ENCODE data around the gene ZNF236. TPM values are rescaled to one million over a fixed set of nuclear protein-coding genes. Genes with fewer than 3 reads are reported as not detected.

ZNF236 gene
- total and polyA plus RNA-seq, 2 of the 13 experiments (the other 11 are each of a cell fraction or from before 2014, with no cell fraction given), result 3.0 to 7.2 TPM

DNA sequence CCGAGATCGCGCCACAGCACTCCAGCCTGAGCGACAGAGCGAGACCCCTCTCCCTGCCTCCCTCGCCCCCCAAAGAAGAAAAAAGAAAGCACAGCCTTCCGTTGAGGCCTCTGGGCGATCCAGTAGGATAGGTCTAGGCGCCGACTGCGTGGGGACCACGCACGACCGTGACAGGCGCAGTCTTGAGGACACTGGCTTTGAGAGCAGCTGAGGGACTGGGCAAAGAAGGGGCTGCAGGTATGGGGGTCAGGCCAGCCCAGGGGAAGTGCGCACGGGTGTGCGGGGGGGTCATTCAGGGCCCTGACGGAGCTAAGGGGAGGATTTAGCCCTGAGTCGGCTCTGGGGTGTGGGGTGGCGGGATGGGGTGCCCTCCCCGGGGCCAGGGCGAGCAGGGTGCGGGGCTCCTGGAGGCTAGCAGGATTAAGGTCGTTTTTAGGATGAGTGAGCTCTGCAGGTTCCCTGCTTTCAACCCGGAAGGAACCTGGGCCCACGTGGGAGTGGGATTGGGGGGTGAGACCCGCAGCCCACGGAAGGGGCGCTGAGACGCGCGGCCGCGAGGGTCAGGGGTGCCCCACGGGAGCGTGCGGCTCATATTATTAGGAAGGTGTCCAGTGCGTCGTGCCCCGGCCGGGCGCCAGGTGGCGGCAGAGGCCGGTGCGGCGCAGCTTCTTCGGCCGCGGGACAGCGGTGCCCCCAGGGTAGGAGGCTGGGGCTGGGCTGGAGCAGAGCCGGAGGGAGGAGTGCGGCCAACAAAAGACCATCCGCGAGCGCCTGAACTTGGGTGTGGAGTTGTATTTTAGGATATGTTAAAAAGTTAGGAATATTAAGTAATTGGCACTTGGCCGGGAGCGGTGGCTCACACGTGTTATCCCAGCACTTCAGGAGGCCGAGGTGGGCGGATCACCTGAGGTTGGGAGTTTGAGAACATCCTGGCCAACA, 20.5 kb upstream of the ZNF236 start (continued):
- no peak for TF ChIP-seq ZNF30 (CRISPR knock-in tag; IDR thresholded peaks at IDR 0.05)
- TF ChIP-seq XRCC5 (optimal IDR thresholded peaks at IDR 0.05; ENCODE audit: low read length), result peak; percentile 73
- no peak for TF ChIP-seq ATRX (CRISPR knock-in tag; IDR thresholded peaks at IDR 0.05; ENCODE audit: borderline replicate concordance)
- TF ChIP-seq, protein P1, sequence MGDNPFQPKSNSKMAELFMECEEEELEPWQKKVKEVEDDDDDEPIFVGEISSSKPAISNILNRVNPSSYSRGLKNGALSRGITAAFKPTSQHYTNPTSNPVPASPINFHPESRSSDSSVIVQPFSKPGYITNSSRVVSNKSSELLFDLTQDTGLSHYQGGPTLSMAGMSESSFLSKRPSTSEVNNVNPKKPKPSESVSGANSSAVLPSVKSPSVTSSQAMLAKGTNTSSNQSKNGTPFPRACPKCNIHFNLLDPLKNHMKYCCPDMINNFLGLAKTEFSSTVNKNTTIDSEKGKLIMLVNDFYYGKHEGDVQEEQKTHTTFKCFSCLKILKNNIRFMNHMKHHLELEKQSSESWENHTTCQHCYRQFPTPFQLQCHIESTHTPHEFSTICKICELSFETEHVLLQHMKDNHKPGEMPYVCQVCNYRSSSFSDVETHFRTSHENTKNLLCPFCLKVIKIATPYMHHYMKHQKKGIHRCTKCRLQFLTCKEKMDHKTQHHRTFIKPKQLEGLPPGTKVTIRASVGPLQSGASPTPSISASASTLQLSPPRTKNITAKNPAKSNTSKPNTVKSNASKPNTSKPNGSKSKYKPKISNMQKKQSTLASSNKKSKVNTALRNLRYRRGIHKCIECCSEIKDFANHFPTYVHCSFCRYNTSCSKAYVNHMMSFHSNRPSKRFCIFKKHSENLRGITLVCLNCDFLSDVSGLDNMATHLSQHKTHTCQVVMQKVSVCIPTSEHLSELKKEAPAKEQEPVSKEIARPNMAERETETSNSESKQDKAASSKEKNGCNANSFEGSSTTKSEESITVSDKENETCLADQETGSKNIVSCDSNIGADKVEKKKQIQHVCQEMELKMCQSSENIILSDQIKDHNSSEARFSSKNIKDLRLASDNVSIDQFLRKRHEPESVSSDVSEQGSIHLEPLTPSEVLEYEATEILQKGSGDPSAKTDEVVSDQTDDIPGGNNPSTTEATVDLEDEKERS (CRISPR knock-in tag; IDR thresholded peaks at IDR 0.05), result no peak
- 0 out of 4 replicates have a peak, but pooled peaks of 1 of the 2 experiments have one; percentile 49 for TF ChIP-seq KLF16 (CRISPR knock-in tag; IDR thresholded peaks at IDR 0.05)
- peak; percentile 86 for TF ChIP-seq STAG1 (CRISPR knock-in tag; IDR thresholded peaks at IDR 0.05)
- TF ChIP-seq, protein P2, sequence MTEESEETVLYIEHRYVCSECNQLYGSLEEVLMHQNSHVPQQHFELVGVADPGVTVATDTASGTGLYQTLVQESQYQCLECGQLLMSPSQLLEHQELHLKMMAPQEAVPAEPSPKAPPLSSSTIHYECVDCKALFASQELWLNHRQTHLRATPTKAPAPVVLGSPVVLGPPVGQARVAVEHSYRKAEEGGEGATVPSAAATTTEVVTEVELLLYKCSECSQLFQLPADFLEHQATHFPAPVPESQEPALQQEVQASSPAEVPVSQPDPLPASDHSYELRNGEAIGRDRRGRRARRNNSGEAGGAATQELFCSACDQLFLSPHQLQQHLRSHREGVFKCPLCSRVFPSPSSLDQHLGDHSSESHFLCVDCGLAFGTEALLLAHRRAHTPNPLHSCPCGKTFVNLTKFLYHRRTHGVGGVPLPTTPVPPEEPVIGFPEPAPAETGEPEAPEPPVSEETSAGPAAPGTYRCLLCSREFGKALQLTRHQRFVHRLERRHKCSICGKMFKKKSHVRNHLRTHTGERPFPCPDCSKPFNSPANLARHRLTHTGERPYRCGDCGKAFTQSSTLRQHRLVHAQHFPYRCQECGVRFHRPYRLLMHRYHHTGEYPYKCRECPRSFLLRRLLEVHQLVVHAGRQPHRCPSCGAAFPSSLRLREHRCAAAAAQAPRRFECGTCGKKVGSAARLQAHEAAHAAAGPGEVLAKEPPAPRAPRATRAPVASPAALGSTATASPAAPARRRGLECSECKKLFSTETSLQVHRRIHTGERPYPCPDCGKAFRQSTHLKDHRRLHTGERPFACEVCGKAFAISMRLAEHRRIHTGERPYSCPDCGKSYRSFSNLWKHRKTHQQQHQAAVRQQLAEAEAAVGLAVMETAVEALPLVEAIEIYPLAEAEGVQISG (CRISPR knock-in tag; IDR thresholded peaks at IDR 0.05), result 0 out of 2 replicates have a peak, but pooled peaks have one; percentile 31
- no peak for TF ChIP-seq FOXK1 (CRISPR knock-in tag; IDR thresholded peaks at IDR 0.05; ENCODE audit: borderline replicate concordance, low read depth)
- no peak for TF ChIP-seq MBD4 (IDR thresholded peaks at IDR 0.05; ENCODE audit: borderline replicate concordance, low read length)
- TF ChIP-seq, protein P3, sequence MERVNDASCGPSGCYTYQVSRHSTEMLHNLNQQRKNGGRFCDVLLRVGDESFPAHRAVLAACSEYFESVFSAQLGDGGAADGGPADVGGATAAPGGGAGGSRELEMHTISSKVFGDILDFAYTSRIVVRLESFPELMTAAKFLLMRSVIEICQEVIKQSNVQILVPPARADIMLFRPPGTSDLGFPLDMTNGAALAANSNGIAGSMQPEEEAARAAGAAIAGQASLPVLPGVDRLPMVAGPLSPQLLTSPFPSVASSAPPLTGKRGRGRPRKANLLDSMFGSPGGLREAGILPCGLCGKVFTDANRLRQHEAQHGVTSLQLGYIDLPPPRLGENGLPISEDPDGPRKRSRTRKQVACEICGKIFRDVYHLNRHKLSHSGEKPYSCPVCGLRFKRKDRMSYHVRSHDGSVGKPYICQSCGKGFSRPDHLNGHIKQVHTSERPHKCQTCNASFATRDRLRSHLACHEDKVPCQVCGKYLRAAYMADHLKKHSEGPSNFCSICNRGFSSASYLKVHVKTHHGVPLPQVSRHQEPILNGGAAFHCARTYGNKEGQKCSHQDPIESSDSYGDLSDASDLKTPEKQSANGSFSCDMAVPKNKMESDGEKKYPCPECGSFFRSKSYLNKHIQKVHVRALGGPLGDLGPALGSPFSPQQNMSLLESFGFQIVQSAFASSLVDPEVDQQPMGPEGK (CRISPR knock-in tag; IDR thresholded peaks at IDR 0.05), result peak; percentile 88
- no peak for TF ChIP-seq AHR (CRISPR knock-in tag; IDR thresholded peaks at IDR 0.05)
- no peak for TF ChIP-seq ZNF839 (CRISPR knock-in tag; IDR thresholded peaks at IDR 0.05; ENCODE audit: borderline replicate concordance)
- TF ChIP-seq, protein P4, sequence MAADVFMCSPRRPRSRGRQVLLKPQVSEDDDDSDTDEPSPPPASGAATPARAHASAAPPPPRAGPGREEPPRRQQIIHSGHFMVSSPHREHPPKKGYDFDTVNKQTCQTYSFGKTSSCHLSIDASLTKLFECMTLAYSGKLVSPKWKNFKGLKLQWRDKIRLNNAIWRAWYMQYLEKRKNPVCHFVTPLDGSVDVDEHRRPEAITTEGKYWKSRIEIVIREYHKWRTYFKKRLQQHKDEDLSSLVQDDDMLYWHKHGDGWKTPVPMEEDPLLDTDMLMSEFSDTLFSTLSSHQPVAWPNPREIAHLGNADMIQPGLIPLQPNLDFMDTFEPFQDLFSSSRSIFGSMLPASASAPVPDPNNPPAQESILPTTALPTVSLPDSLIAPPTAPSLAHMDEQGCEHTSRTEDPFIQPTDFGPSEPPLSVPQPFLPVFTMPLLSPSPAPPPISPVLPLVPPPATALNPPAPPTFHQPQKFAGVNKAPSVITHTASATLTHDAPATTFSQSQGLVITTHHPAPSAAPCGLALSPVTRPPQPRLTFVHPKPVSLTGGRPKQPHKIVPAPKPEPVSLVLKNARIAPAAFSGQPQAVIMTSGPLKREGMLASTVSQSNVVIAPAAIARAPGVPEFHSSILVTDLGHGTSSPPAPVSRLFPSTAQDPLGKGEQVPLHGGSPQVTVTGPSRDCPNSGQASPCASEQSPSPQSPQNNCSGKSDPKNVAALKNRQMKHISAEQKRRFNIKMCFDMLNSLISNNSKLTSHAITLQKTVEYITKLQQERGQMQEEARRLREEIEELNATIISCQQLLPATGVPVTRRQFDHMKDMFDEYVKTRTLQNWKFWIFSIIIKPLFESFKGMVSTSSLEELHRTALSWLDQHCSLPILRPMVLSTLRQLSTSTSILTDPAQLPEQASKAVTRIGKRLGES (CRISPR knock-in tag; IDR thresholded peaks at IDR 0.05; ENCODE audit: borderline replicate concordance), result no peak
- TF ChIP-seq, protein P5, sequence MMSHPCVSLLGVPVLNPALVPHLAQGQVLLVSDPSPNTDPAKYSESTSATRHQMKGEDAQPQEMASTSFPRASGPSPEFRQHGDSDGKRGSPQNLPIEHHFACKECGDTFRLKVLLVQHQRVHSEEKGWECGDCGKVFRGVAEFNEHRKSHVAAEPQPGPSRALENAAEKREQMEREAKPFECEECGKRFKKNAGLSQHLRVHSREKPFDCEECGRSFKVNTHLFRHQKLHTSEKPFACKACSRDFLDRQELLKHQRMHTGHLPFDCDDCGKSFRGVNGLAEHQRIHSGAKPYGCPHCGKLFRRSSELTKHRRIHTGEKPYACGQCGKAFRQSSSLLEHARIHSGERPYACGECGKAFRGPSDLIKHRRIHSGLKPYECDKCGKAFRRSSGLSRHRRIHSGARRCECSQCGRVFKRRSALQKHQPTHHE (CRISPR knock-in tag; IDR thresholded peaks at IDR 0.05; ENCODE audit: borderline replicate concordance), result no peak
- TF ChIP-seq SMYD3 (CRISPR knock-in tag; IDR thresholded peaks at IDR 0.05), result no peak
